NCI-H128 (cell line): Measurements from ENCODE around the gene TLE6.
"Not testable (repeated sequence)": the region's sequence is repeated elsewhere in the genome, so short reads cannot be mapped to it uniquely, and the experiment has no call there.

ENCODE experiments used
- DNase-seq: peaks from one replicate; lab custom pipeline; 2025; ENCODE audit not compliant: unreplicated experiment; lab: John Stamatoyannopoulos, UW

TLE6 gene

GRCh38 chr19:3001235-3001800, 24.0 kb downstream of the TLE6 start:
- DNase-seq = no peak

- no peak for DNase-seq
These were observed 25.7 kb downstream of the TLE6 start for GRCh38 chr19:3003046-3003445.

DNA sequence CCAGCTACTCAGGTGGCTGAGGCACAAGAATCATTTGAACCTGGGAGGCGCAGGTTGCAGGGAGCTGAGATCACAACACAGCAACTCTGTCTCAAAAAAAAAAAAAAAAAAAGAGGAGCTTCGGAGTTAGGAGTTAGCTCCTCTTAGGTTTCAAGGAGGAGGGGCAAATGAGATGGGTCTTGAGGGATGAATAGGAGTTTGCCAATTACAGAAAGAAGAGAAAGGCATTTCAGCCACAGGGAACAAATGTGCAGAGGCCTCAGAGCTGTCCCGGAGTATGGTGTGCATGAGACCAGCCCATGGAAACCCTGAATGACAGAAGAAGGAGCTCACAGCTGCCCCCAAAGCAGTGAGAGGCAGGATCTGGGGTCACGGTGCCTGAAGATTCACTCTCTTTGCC, 27.2 kb downstream of the TLE6 start:
- DNase-seq = no peak

- DNase-seq = no peak
These were observed 28.0 kb downstream of the TLE6 start for GRCh38 chr19:3005345-3005744.

DNA sequence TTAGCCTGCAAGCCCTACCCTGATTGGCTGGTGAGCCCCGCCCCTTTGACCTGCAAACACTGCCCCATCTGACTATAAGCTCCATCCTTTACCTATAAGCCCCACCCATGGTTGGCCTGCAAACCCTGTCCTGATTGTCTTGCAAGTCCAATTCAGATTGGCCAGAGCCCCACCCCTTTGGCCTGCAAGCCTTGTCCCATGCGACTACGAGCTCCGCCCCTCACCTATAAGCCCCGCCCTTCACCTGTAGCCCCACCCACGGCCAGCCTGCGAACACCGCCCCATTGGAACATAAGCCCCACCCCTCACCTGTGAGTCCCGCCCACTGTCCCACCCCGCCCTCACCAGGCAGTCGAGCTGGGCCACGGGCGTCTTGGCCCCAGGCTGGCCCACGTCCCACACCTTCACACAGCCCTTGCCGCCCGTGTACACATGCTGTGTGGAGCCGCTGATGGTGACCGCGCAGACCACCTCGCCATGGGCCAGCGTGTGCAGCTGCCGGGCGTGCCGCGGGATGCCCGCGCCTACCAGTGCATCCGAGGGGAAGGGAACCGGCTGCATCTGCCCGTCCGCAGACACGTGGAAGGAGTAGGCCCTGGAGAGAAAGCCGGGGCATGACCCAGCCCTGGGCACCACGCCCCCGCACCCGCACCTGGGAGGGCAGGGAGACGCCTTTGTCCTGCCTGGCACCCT, 28.9 kb downstream of the TLE6 start:
- no peak for DNase-seq

GRCh38 chr19:3007975-3008374, 30.6 kb downstream of the TLE6 start:
- no peak for DNase-seq

DNA sequence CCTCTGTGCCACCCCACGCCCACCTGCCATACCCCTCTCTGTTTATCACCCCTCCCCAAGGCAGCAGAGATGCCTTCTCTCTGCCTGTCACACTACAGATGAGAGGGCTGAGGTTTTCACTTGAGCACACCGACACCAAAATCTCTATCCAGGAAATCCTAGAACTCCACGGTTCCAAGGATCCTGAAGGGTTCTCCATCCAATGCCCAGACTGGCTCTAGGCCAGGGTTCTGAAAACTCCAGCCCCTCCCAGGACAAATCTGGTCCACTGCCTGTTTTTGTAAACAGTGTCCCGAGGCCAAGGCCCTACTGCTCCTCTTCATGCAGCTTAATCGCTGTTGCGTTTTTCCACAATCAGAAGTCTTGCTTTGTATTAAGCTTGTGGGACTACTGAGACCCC, 31.6 kb downstream of the TLE6 start:
- DNase-seq = no peak

- DNase-seq = no peak
These were observed 33.5 kb downstream of the TLE6 start for GRCh38 chr19:3010871-3011270.

DNA sequence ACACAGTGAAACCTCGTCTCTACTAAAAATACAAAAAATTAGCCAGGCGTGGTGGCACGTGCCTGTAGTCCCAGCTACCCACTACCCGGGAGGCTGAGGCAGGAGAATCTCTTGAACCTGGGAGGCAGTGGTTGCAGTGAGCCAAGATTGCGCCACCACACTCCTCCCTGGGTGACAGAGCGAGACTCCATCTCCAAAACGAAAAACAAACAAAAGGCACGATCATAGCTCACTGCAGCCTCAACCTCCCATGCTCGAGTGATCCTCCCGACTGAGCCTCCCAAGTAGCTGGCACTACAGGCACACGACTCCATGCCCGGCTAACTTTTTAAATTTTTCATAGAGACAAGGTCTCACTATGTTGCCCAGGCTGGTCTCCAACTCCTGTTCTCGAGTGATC, 34.7 kb downstream of the TLE6 start:
- not testable (repeated sequence) for DNase-seq

GRCh38 chr19:3012621-3013262, 35.4 kb downstream of the TLE6 start:
- DNase-seq = no peak

- no peak for DNase-seq
These were observed 35.9 kb downstream of the TLE6 start for GRCh38 chr19:3013263-3013725.

DNA sequence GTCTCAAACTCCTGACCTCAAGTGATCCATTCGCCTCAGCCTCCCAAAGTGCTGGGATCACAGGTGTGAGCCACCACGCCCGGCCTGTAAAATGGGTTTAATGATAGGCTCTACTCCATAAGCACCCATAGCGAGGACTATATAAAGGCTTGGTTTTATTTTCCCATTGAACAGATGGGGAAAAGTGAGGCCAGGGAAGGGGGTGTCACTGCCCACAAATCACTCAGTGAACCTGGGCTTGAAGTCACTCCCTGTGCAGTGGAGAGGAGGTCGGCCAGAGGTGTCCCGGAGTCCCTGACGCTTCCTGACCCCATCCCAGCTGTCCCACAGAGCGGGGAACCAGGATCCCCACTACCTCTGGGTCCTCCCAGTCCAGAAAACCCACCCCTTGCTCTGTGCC, 36.8 kb downstream of the TLE6 start:
- no peak for DNase-seq

DNA sequence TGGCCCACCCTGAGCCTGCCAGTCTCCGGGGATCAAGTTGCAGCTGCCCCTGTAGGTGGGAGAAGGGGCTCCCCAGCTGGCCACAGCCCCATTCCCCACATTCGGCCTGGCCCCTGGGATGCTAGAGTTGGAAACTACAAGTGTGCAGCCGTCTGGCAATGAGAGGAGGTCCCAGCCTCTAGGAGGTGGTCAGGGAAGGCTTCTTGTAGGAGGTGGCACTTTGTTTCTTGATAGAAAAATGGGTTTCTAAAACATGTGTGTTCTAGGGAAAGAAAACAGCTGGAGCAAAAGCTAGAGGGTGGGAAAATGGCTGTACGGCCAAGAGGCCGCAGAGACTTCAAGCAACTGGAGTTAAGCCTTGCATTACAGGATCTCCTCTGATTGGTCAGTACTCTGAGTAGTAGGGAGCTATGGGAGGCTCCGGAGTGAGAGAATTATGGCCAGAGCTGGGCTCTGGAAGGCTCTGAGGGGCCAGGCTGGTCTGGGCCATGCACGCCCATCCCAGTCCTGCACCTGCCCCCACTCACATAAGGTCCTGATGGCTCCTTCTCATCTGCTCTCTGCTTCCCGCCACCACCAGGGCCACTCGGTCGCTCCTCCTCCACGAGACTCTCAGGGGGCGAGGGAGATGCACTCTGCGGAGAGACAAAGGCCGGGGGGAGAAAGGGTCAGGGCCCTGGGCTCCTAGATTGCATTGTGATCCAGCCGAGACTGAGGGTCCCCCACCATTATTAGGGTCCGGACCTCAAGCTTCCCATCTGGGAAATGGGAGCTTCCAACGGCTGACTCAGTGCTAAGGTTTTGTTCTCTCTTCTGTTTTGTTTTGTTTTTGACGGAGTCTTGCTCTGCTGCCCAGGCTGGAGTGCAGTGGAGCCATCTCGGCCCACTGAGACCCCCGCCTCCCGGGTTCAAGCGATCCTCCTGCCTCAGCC, 38.0 kb downstream of the TLE6 start:
- no peak for DNase-seq

DNA sequence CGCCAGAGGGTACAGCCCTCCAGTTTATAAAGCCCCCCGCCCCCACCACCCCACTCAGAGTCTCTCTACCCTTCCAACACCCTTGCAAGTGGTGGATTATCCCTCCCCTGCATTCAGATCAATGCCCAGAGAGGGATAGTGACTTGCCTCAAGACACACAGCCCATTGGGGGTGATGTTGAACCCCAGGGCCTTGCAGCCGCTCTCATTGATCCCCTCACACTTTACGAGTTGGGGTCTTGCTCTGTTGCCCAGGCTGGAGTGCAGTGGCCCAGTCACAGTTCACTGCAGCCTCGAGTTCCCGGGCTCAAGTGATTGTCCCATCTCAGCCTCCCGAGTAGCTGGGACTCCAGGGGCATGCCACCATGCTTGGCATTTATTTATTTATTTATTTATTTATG, 40.6 kb downstream of the TLE6 start:
- no peak for DNase-seq

- no peak for DNase-seq
These were observed 42.0 kb downstream of the TLE6 start for GRCh38 chr19:3019211-3019854.

- DNase-seq = no peak
These were observed 43.1 kb downstream of the TLE6 start for GRCh38 chr19:3020321-3020960.

DNA sequence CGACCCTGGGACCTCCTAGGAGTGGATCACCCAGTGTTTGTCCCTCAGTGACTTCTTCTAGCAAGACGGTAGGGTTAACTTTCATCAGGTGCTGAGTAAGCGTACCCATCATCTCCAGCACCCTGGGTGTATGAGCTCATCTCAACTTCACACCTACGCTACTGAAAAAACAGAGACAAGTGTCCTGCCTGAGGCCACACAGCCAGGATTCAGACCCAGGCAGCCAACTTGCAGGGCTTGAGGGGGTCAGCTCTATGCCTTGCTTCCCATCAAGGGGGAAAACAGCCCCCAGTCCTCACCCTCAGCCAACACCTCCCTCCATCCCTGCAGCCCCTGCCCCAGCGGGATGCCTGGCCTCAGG, 47.1 kb downstream of the TLE6 start:
- DNase-seq = no peak

DNA sequence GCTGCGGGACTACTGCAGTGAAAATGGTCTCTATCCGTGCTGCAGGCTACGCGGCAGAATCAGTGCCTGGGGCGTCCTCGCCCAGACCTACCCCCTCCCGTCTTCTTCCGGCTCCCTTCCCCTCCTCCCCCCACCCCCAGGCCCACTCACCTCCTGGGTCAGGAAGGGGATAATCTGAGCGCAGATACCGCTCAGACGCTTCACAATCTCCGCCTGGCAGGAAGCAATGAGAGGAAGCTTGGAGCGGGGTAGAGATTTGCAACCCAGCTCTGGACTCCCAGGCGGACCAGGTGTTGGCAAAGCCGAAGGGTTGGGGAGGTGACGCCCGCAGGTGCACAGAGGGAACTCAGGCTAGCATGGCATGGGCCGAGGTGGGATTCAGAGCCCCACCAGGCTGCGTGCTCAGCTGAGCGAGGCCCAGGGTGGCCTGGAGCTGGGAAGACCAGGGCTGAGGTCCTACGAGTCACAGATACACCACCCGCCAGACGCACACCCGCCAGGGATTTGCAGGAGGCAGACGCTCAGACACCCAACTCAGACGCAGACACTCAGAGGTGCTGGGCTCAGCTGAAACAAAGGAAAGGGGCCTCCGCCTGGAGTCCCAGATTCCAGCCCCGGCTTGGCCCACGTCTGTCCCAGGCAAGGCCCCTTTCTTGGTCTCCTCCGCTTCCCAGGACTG, 47.6 kb downstream of the TLE6 start:
- DNase-seq = no peak

DNA sequence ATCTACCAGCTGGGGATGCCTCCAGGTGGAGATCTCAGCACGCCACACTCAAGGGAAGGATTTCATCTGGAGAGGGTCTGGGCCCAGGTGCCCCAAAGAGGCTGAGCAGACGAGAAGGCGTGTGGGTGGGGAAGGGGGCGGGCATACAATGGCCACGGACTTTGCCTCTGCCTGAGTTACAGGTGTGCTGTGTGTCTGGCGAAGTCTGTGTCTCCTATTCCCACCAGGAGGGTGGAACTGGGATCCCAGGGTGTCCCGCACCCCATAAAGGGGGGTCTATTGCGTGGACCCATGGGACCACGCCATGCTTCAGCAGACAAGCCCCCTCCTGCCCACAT, 48.2 kb downstream of the TLE6 start:
- no peak for DNase-seq

- no peak for DNase-seq
These were observed 49.4 kb downstream of the TLE6 start for GRCh38 chr19:3026768-3027167.
